Ishikawa (cell line): ENCODE data around the gene MYO5A.

Experiments
- EP300 ChIP-seq: IDR thresholded peaks from 2 replicates; pipeline ENCODE4 v1.6.1; 2012; ENCODE audit warnings: borderline replicate concordance
- NFIC ChIP-seq: IDR thresholded peaks from 2 replicates; pipeline ENCODE4 v1.6.1; 2012
- REST ChIP-seq: IDR thresholded peaks from 2 replicates; pipeline ENCODE4 v1.6.1; 2012; ENCODE audit warnings: low read depth, mild to moderate bottlenecking
- TAF1 ChIP-seq: IDR thresholded peaks from 2 replicates; pipeline ENCODE4 v1.6.1; 2012; ENCODE audit warnings: low read depth, mild to moderate bottlenecking
- TCF12 ChIP-seq: IDR thresholded peaks from 2 replicates; pipeline ENCODE4 v1.6.1; 2012; ENCODE audit warnings: low read depth
- TF ChIP-seq, protein P1 (sequence below): IDR thresholded peaks from 2 replicates; pipeline ENCODE4 v1.6.1; 2012

- TF ChIP-seq NFIC (no peak), EP300 (no peak), TAF1 (no peak), REST (no peak), TCF12 (no peak)
- TF ChIP-seq, protein P1, sequence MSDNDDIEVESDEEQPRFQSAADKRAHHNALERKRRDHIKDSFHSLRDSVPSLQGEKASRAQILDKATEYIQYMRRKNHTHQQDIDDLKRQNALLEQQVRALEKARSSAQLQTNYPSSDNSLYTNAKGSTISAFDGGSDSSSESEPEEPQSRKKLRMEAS: no peak
Observed at GRCh38 chr15:52337198-52337853, 191.4 kb downstream of the MYO5A start.
